Duodenal mucosa (tissue), 2 donors: Measurements from ENCODE around the gene HPSE2.
"Not testable (repeated sequence)": the region's sequence is repeated elsewhere in the genome, so short reads cannot be mapped to it uniquely, and the experiment has no call there.

Source experiments
- H3K27ac ChIP-seq: one replicate; pipeline ENCODE4 v1.7.0; 2013; ENCODE audit warnings: low read depth, low read length
- H3K27me3 ChIP-seq, 2 donors: one replicate each; pipeline ENCODE4 v1.7.0; 2013; ENCODE audit warnings: low read length in 2 of 2, control low read depth in 1 of 2; ENCODE audit not compliant: insufficient read depth in 2 of 2, control insufficient read depth in 1 of 2
- H3K36me3 ChIP-seq, 2 donors: one replicate each; pipeline ENCODE4 v1.7.0; 2013; ENCODE audit warnings: low read length in 2 of 2, control low read depth in 1 of 2; ENCODE audit not compliant: insufficient read depth in 2 of 2, control insufficient read depth in 1 of 2
- H3K4me1 ChIP-seq, 2 donors: one replicate each; pipeline ENCODE4 v1.7.0; 2013; ENCODE audit warnings: low read length in 2 of 2, control low read depth in 1 of 2; ENCODE audit not compliant: insufficient read depth in 2 of 2, control insufficient read depth in 1 of 2
- H3K4me3 ChIP-seq, 2 donors: one replicate each; pipeline ENCODE4 v1.7.0; 2013; ENCODE audit warnings: low read length in 2 of 2, low read depth in 1 of 2
- H3K9ac ChIP-seq, 2 donors: one replicate each; pipeline ENCODE4 v1.7.0; 2013; ENCODE audit warnings: low read length in 2 of 2, low read depth in 1 of 2
- H3K9me3 ChIP-seq, 2 donors: one replicate each; pipeline ENCODE4 v1.7.0; 2013; ENCODE audit warnings: low read length in 2 of 2, control low read depth in 1 of 2; ENCODE audit not compliant: control insufficient read depth in 1 of 2

Gene HPSE2

GRCh38 chr10:98513704-98514103 is 721.9 kb downstream of the HPSE2 start:
- H3K9me3 ChIP-seq = no peaks in the 10 kb centered on the region
- H3K27me3 ChIP-seq = no peaks in the 10 kb centered on the region
- H3K9ac ChIP-seq = no peak overlapping the region
- peaks cover 4 to 9% of the 10 kb centered on the region in 2 donors for H3K4me1 ChIP-seq
- H3K36me3 ChIP-seq = no peaks in the 10 kb centered on the region
- H3K4me3 ChIP-seq = no peak overlapping the region
- no peak overlapping the region for H3K27ac ChIP-seq

GRCh38 chr10:98511876-98512275 is 723.8 kb downstream of the HPSE2 start:
- no peak overlapping the region for H3K9ac ChIP-seq
- no peak overlapping the region for H3K4me3 ChIP-seq
- peaks cover 4 to 9% of the 10 kb centered on the region in 2 donors for H3K4me1 ChIP-seq
- H3K27ac ChIP-seq = no peak overlapping the region
- no peaks in the 10 kb centered on the region for H3K36me3 ChIP-seq
- H3K27me3 ChIP-seq = no peaks in the 10 kb centered on the region
- H3K9me3 ChIP-seq = no peaks in the 10 kb centered on the region

- Histone ChIP-seq H3K4me3 (no peak overlapping the region), H3K9me3 (no peaks in the 10 kb centered on the region), H3K4me1 (peaks cover 4 to 9% of the 10 kb centered on the region in 2 donors), H3K27me3 (no peaks in the 10 kb centered on the region), H3K27ac (no peak overlapping the region), H3K36me3 (no peaks in the 10 kb centered on the region), H3K9ac (no peak overlapping the region)
These were observed 725.1 kb downstream of the HPSE2 start for GRCh38 chr10:98510412-98510995.

GRCh38 chr10:98509745-98510144 is 725.9 kb downstream of the HPSE2 start:
- Histone ChIP-seq H3K4me3 (no peak overlapping the region), H3K4me1 (peaks cover 4 to 9% of the 10 kb centered on the region in 2 donors), H3K36me3 (no peaks in the 10 kb centered on the region), H3K9me3 (no peaks in the 10 kb centered on the region), H3K27ac (no peak overlapping the region), H3K27me3 (no peaks in the 10 kb centered on the region), H3K9ac (no peak overlapping the region)

GRCh38 chr10:98502535-98502934 is 733.1 kb downstream of the HPSE2 start:
- H3K36me3 ChIP-seq, H3K4me1 ChIP-seq, H3K4me3 ChIP-seq, H3K9me3 ChIP-seq, H3K27me3 ChIP-seq, H3K27ac ChIP-seq, H3K9ac ChIP-seq: not testable (repeated sequence)

GRCh38 chr10:98492763-98493162 is 742.9 kb downstream of the HPSE2 start:
- Histone ChIP-seq H3K27ac (no peak overlapping the region), H3K36me3 (no peaks in the 10 kb centered on the region), H3K4me1 (no peaks in the 10 kb centered on the region), H3K9me3 (peaks cover 0 to 11% of the 10 kb centered on the region in 2 donors), H3K4me3 (no peak overlapping the region), H3K27me3 (no peaks in the 10 kb centered on the region), H3K9ac (no peak overlapping the region)

GRCh38 chr10:98489561-98490481 is 745.8 kb downstream of the HPSE2 start:
- no peaks in the 10 kb centered on the region for H3K36me3 ChIP-seq
- H3K27me3 ChIP-seq = no peaks in the 10 kb centered on the region
- H3K9me3 ChIP-seq = no peaks in the 10 kb centered on the region
- H3K27ac ChIP-seq = no peak overlapping the region
- no peak overlapping the region for H3K9ac ChIP-seq
- H3K4me1 ChIP-seq = no peaks in the 10 kb centered on the region
- no peak overlapping the region for H3K4me3 ChIP-seq

- Histone ChIP-seq H3K9me3 (no peaks in the 10 kb centered on the region), H3K36me3 (no peaks in the 10 kb centered on the region), H3K4me1 (no peaks in the 10 kb centered on the region), H3K9ac (no peak overlapping the region), H3K4me3 (no peak overlapping the region), H3K27me3 (no peaks in the 10 kb centered on the region), H3K27ac (no peak overlapping the region)
These were observed 746.8 kb downstream of the HPSE2 start for GRCh38 chr10:98488669-98489430.

GRCh38 chr10:98487649-98488048 is 748.0 kb downstream of the HPSE2 start:
- Histone ChIP-seq H3K4me3 (no peak overlapping the region), H3K9me3 (no peaks in the 10 kb centered on the region), H3K9ac (no peak overlapping the region), H3K36me3 (no peaks in the 10 kb centered on the region), H3K4me1 (no peaks in the 10 kb centered on the region), H3K27ac (no peak overlapping the region), H3K27me3 (no peaks in the 10 kb centered on the region)

GRCh38 chr10:98486421-98486820 is 749.2 kb downstream of the HPSE2 start:
- no peaks in the 10 kb centered on the region for H3K9me3 ChIP-seq
- no peak overlapping the region for H3K4me3 ChIP-seq
- no peaks in the 10 kb centered on the region for H3K27me3 ChIP-seq
- no peak overlapping the region for H3K9ac ChIP-seq
- no peak overlapping the region for H3K27ac ChIP-seq
- H3K36me3 ChIP-seq = no peaks in the 10 kb centered on the region
- no peaks in the 10 kb centered on the region for H3K4me1 ChIP-seq
